Brain microvascular endothelial cell (primary cell): Measurements from ENCODE around the gene CRPPA.

Experiments used
- DNase-seq: peaks from one replicate; pipeline ENCODE4 v3.0.0-alpha.2; 2020
- H3K27ac ChIP-seq: fragments of 250-450 bp; sonication (Bioruptor Pico); 2 replicates; pipeline ENCODE4 v1.5.1; 2020; ENCODE audit warnings: mild to moderate bottlenecking, moderate library complexity
- H3K27me3 ChIP-seq: fragments of 250-450 bp; sonication (Bioruptor Pico); replicated peaks from 2 replicates; pipeline ENCODE4 v1.5.1; 2020; ENCODE audit warnings: mild to moderate bottlenecking
- H3K36me3 ChIP-seq: fragments of 250-450 bp; sonication (Bioruptor Pico); replicated peaks from 2 replicates; pipeline ENCODE4 v1.5.1; 2020; ENCODE audit warnings: mild to moderate bottlenecking
- H3K4me3 ChIP-seq: 2 replicates; pipeline ENCODE4 v1.5.1; 2011; ENCODE audit warnings: low read depth, mild to moderate bottlenecking, control low read depth, low read length, moderate library complexity
- in situ Hi-C: cut with HindIII; loops from 2 replicates; pipeline ENCODE4 v1.10.0; 2017; ENCODE audit warnings: low sequenced_read_pairs, low pct_ligation_motif_present
- TF ChIP-seq, protein P1 (sequence below): IDR thresholded peaks from 2 replicates; pipeline ENCODE4 v1.5.1; 2011; ENCODE audit warnings: low read depth, mild to moderate bottlenecking, moderate library complexity, low read length, control low read depth, inconsistent platforms; ENCODE audit errors: missing control alignments

CRPPA gene

GRCh38 chr7:16428672-16429071, 7.3 kb upstream of the CRPPA start:
- Histone ChIP-seq H3K27ac (no peak overlapping the region), H3K36me3 (no peaks in the 10 kb centered on the region), H3K27me3 (no peaks in the 10 kb centered on the region), H3K4me3 (no peak overlapping the region)
- in situ Hi-C loops, result no loop called here
- TF ChIP-seq, protein P1, sequence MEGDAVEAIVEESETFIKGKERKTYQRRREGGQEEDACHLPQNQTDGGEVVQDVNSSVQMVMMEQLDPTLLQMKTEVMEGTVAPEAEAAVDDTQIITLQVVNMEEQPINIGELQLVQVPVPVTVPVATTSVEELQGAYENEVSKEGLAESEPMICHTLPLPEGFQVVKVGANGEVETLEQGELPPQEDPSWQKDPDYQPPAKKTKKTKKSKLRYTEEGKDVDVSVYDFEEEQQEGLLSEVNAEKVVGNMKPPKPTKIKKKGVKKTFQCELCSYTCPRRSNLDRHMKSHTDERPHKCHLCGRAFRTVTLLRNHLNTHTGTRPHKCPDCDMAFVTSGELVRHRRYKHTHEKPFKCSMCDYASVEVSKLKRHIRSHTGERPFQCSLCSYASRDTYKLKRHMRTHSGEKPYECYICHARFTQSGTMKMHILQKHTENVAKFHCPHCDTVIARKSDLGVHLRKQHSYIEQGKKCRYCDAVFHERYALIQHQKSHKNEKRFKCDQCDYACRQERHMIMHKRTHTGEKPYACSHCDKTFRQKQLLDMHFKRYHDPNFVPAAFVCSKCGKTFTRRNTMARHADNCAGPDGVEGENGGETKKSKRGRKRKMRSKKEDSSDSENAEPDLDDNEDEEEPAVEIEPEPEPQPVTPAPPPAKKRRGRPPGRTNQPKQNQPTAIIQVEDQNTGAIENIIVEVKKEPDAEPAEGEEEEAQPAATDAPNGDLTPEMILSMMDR, result no peak
- peak; percentile 81 for DNase-seq

DNA sequence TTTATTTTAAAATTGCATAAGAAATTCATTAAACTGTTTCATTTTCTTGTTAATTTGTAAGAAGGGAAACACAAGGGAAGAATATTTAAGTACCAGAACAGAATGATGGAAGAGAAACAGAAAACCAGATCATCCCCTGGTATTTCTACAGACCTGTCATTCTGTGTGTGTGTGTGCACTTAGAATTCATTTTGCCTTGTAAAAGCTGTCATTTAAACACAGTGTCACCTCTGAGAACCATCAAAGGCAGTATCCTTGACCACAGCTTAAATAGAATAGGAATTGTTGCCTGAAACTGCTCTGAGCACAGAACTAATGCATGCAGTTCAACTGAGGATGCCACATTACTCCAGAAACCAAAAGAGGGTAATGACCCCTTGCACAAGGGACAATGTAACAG, 6.8 kb upstream of the CRPPA start:
- no peak for DNase-seq
- Histone ChIP-seq H3K27ac (no peak overlapping the region), H3K36me3 (no peaks in the 10 kb centered on the region), H3K27me3 (no peaks in the 10 kb centered on the region), H3K4me3 (no peak overlapping the region)
- TF ChIP-seq, protein P1, result no peak
- in situ Hi-C loops, result no loop called here

DNA sequence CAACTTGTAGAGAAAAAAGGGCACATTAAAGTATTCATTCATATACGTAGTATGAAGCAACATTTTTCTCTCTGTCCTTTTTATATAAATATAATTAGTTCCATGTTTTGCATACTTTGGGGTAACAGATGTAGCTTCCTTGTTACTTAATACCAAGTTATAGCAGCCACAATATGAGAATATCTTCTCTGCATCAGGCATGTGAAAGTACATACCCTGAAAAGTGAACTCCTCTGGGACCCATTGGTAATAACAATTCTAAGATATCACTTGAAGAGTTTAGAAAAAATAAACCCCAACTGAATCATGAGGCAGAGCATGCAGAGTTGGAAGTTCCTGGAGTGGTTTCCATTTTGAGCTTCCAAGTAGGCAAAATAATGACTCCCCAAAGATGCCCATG, 2.4 kb upstream of the CRPPA start:
- no peak overlapping the region for H3K4me3 ChIP-seq
- no peak overlapping the region for H3K27ac ChIP-seq
- H3K36me3 ChIP-seq, result no peaks in the 10 kb centered on the region
- no peaks in the 10 kb centered on the region for H3K27me3 ChIP-seq
- DNase-seq, result no peak
- TF ChIP-seq, protein P1, result no peak
- in situ Hi-C loops, result no loop called here

GRCh38 chr7:16422917-16423316, 1.6 kb upstream of the CRPPA start:
- in situ Hi-C loops, result no loop called here
- TF ChIP-seq, protein P1, result peak; percentile 24
- no peak overlapping the region for H3K27ac ChIP-seq
- H3K36me3 ChIP-seq, result no peaks in the 10 kb centered on the region
- no peak for DNase-seq
- no peak overlapping the region for H3K4me3 ChIP-seq
- no peaks in the 10 kb centered on the region for H3K27me3 ChIP-seq

- TF ChIP-seq, protein P1, result no peak
- Histone ChIP-seq H3K4me3 (no peak overlapping the region), H3K27me3 (no peaks in the 10 kb centered on the region), H3K36me3 (no peaks in the 10 kb centered on the region), H3K27ac (no peak overlapping the region)
- DNase-seq, result no peak
- in situ Hi-C loops, result no loop called here
Measured at GRCh38 chr7:16422103-16422435, 731 bp upstream of the CRPPA start.

GRCh38 chr7:16420649-16421332, 547 bp downstream of the CRPPA start:
- TF ChIP-seq, protein P1, result peak; percentile 37
- Histone ChIP-seq H3K4me3 (peak overlapping the region; percentile 66), H3K27me3 (no peaks in the 10 kb centered on the region), H3K36me3 (no peaks in the 10 kb centered on the region), H3K27ac (peak overlapping the region; percentile 86)
- in situ Hi-C loops, result no loop called here
- DNase-seq, result peak; percentile 90
